NCI-H1105 treated with DMSO at 0.1 percent for 48 hours (cell line): ENCODE data around the gene PPP1CA.
A peak's percentile ranks its signal among the peaks of the same experiment; 100 is the strongest.
"Not testable (repeated sequence)": the region's sequence is repeated elsewhere in the genome, so short reads cannot be mapped to it uniquely, and the experiment has no call there.

Experiments used
- DNase-seq: peaks from one replicate; lab custom pipeline; 2025; lab: John Stamatoyannopoulos, UW

Gene PPP1CA

DNA sequence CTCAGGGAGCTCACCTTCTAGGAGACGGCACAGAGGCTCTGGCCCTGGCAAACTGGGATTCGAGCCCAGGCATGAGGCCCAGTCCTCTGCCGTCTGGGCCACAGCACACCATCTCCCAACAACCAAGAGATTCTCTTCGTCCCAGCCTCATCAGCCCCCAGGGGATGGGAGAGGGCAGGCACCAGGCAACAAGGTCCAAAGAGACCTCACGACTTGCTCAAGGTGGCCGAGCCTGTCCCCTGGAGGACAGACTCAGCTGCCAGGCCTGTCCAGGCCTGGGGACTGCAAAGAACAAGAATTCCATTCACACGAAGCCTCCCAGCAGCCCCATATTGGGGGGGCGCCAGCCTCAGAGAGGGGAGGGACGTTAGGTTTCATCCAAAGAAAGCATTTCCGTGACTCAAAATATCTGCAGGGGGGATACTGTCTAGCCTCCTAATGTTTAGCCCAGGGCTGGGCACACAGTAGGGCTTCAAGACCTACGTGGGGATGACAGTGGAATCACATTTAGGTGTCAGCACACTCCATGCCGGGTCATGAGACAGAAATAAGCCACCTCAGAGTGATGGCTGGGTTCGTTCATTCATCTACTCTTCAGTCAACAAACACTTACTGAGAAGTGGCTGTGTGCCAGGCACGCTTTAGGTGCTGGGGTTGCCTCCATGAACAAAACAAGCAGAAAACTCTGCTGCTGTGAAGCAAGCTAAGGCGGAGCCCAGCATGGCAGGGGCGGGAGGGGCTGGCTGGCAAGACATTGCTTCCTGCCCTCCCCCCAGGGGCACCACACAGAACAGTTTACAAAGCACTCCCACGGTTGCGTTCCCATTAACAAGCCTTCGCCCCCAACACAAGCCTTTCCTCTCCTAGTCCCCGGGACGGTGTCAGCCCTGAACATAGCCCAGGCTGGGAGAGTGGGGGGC is 15.0 kb upstream of the PPP1CA start:
- peak; percentile 45 for DNase-seq

DNA sequence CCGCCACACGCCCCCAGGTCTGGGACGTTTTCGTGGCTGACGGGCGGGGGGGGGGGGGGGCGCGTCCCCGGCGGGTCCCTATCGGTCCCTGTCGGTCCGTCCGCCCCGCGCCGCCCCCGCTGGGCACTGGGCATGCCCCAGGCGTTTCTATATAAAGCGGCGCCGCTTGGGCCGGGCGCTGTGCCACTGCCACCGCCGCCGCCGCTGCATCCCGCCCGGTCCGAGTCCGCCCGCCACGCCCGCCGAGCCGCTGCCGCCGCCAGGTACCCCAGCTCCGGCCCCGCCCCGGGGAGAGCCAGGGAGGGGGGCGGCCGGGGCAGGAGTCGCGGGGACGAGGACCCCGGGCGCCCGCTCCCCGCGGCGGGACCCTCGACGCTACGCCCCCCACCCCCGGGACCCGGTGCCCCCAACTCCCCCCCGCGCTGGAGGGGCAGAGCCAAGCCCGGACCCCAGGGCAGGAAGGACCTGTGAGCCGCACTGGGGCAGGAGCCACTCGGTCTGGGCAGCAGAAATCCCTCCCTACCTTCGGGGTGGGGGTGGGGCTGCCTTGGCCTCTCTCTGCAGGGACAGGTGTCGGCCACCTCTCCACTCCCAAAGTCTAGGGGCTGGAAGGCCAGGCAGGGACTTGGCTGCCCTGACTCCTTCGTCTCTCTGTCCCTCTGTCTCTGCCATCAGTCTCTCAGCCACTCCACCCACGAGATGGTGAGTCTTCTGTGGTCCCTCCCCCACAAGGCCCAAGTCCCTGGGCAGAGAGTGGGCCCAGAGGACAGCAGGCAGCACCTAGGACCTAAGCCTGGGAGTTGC is 14.0 kb upstream of the PPP1CA start, which contains the start of gene CARNS1:
Gene CARNS1 (plus strand): TSS at position 178 of the 804 bp plus-strand sequence. CDS start 522 bp downstream, at position 700.
- DNase-seq: peak; percentile 17

DNA sequence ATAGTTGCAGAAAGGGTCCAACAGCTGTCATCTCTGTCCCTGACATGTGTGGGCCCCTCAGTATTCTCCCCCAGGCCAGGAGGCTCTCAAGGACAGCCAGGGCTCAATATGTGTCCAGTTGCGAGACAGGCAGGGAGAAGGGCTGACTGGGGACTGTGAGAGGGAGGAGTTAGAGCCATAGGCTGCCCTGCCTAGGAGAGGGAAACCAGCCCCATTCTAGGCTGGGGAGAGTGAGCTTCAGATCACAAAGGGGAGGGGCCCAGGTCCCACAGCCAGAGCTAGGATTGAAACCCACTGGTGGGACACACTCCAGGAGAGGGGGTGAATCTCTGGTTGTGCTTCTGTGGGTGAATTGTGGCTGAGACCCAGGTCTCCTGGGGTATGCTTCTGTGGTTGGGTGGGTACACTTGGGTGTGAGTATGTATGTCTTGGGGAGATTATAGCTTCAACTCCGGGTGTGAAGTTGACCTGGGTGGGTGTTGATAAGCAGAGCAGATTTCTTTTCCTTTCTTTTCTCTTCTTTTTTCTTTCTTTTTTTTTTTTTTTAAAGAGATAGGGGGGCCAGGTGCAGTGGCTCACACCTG is 11.7 kb upstream of the PPP1CA start:
- DNase-seq: no peak

DNA sequence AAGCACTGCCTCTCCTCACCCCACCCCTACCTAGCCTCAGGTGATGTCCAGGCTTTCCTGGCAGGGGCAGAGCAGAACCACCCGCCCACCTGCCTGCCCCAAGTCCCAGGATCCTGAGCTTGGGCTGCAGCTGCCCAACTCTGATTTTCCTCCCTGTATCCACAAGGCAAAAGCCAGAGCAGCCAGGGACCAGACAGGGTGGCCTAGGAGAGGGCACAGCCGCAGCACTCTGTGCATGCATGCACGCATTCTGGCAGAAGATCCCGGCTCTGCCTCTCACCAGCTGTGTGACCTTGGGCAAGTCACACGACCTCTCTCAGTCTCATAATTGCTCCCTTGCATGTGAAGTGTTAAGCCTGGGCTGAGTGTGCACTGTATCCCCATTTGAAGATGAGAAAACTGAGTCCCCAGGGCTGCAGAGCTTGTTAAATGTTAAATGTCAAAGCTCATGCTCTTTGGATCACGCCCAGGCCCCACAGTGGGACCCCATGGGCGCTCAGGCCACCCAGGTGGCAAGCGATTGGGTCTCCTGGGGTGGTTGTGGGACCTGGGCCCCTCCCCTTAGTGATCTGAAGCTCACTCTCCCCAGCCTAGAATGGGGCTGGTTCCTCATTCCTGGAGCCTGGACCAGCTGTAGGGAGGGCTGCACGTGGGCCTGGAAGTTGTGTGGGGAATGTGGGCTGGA is 11.0 kb upstream of the PPP1CA start:
- no peak for DNase-seq

DNA sequence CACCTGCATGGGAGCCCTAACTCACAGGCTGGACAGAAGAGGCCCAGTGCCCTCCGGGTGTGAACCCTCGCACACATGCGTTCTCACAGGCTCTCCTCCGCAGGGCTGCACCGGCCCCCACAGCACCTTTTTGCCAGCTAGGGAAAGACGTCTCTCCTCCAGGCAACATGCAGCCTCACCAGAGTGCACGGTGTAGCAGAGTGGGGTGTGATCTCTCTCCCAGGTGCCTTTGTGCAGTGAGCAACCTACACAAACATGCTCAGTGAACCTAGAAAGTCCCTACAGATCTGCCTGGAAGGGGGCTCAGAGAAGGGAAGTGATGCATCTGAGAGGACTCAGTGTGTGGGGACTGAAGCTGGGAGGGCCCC is 10.1 kb upstream of the PPP1CA start:
- DNase-seq: no peak

DNA sequence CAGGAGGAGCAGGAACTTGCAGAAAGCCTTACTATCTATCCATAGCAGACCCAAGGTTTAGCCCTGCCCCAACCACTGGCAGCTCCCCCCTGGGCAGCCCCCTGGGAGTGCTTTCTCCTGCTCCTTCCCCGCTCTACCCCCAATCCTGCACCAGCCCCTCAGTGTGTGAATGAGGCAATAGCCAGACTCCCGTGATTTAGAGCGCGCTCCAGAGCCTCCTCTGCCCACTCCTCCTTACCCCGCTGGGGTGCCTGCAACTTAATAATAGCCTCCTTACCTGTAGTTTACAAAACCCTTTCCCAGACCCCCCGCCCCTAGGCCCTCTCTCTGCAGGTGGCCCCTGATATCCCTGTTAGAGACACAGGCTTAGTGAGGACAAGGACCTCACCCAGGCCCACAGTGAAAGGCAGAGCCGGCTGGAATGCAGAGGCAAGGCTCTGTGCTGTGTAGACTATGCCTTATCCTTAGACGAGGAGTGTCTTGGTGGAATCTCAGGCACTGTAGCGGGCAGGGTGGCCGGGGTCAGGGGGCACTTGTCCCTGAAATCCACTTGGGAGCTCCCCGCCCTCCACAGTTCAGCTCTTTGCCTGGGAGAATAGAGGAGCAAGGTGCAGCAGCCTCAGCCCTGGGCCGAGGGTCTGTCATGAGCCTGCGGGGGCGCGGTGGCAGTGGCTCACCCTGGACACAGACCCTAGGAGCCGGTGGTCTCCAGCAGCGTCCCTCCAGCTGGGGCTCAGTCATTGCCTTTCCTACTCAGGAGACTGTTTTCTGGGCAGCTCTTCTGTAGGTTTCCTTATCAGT is 9.5 kb upstream of the PPP1CA start:
- DNase-seq: no peak

DNA sequence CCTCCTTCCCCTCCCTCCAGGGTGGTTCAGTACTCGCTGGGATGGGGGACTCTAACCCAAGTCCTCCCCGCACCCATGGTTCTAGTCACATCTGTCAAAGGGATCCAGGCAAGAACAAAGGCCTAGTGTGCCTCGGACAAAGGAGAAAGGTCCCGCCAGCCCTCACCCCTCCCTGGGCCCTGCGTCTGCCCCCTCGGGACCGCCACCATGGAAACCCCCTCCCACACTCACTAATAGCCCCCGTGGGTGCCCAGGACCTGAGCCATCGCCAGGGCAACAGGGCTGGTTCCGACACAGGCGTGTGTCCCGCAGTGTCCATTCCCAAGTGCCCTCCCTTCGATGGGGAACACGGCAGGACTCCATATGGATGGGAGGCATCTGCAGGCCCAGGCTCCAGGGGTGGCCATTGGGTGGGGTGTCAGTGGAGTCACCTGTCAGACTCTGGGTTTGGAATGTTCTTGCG is 8.7 kb upstream of the PPP1CA start:
- DNase-seq: no peak

DNA sequence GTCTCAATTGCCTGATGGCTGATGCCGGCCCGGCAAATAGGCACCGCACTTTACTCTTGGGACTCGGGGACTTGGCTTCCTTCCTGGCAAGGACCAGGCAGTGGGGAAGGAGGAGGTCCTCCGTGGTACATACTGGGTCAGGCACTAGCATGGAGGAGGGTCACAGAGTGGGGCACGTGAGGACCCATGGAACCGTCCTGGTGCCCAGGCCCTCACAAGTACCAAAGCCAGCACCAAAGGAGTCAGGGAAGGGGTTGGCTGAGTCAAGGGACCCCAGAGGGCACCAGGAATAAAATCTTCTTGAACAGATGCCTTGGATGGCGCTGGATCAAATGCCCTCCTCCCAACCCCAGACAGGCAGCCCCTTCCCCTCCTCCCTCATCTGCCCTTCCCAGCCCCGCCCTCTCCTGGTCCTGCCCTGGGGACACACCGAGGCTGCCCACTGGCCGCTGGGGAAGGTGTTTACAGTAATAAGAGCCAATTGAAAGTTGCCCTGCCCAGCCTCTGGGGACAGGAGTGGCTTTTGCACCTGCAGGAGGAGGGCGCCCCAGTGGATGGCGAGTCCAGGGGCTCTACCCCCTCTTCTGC is 8.2 kb upstream of the PPP1CA start:
- DNase-seq: peak; percentile 15

DNA sequence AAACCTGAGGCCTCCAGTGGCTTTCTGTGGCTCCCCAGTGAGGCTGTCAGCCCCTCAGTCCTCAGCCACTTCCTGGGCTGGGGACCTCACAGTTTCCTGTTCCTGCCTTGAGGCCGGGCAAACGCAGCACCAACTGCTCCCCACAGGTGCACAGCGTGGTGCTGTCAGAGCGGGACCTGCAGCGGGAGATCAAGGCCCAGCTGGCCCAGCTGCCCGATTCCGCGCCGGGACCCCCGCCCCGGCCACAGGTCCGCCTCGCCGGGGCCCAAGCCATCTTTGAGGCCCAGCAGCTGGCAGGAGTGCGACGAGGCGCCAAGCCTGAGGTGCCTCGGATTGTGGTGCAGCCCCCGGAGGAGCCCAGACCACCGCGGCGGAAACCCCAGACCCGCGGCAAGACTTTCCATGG is 7.6 kb upstream of the PPP1CA start:
- DNase-seq: no peak

DNA sequence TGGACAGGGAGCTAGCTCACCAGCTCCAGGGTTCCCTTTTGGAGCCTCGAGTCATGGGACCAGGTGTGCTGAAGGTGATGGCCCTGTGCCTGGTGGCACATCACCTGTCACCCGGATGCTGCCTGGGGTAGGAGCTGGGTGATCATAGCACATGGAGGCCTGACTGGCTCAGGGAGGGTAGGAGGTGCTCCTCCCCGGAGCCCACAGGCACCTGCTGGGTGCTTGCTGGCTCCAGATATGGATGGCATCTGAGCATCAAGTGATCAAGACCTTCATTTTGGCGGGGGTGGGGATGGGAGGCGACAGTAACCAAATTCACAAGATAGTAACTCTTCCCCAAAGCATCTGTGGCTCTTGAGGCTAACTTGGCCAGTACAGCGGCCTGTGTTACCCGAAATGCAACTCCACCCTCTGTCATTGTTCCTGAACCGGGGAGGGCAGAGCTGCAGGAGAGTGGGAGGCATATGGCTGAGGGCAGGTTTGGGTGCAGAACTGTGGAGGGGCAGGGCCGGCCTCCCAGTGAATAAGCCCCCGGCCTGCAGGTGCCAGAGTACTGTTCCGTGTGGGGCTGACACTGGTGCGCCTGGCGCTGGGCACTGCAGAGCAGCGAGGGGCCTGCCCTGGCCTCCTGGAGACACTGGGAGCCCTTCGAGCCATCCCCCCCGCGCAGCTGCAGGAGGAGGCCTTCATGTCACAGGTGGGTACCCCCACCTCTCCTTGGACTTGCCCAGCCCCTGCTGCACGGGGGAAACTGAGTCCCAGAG is 7.0 kb upstream of the PPP1CA start:
- no peak for DNase-seq

DNA sequence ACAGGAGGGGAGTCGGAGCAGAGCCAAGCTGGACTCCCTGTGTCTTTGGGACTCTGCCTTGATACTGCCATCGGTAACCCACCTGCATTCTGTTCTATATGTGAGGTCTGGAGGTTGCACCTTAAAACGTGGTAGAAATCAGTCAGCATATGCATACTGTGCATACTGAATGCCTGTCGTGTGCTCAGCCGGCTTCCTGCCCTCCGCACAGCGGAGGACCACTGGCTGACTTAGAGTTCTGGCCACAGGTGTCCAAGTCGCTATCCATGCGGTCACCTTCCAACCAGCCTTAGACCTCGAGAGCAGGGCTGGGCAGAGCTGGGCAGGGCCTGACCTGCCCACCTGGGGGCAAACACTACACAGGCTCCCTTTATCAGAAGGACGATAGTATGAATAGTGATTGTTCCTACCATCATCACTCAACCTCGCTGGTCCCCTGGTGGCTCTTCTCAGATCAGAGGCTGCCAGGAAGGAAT is 6.1 kb upstream of the PPP1CA start:
- no peak for DNase-seq

DNA sequence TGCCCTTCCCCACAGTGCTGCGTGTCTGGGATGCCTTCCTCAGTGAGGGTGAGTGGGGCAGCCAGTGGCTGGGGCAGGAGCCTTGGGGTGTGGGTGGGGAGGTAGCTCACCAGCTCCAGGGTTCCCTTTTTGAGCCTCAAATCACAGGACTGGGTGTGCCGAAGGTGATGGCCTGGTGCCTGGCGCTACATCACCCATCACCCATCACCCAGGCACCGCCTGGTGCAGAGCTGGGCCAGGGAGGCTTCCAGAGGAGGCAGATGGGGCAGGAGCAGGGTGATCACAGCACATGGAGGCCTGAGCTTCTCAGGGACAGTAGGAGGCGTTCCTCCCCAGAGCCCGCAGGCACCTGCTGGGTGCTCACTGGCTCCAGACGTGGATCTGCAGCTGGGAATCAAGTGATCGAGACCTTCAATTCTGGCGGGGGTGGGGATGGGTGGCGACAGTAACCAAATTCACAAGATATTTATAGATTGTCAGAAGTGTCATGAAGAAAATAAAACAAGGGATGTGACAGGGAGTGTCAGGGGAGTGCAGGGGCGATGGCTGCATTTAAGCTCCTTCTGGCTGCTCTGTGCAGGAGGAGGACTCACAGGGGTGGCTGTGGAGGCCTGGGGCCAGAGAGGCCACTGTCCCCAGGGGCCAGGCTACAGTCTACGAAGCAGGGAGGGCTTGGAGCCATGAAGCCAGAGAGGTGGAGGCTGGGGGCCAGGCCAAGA is 5.5 kb upstream of the PPP1CA start:
- DNase-seq: no peak

DNA sequence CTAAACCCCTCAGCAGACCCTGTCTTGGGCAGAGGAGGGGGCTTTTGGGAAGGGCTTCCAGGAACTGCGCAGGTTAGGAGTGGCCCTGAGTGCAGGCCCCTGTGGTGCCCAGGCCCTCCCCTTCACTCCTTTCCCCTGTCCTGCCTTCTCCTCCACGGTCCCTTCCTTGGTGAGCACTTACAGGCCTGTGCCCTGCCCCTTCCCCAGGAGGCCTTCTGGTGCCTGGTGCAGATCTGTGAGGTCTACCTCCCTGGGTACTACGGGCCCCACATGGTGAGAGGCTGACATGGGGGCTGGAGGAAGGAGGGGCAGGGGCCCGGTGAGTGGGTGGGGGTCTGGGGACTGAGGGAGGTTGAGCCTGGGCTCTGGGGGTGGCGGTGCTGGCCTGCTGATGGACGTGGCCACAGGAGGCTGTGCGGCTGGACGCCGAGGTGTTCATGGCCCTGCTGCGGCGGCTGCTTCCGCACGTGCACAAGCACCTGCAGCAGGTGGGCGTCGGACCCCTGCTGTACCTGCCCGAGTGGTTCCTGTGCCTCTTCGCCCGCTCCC is 4.8 kb upstream of the PPP1CA start:
- no peak for DNase-seq

DNA sequence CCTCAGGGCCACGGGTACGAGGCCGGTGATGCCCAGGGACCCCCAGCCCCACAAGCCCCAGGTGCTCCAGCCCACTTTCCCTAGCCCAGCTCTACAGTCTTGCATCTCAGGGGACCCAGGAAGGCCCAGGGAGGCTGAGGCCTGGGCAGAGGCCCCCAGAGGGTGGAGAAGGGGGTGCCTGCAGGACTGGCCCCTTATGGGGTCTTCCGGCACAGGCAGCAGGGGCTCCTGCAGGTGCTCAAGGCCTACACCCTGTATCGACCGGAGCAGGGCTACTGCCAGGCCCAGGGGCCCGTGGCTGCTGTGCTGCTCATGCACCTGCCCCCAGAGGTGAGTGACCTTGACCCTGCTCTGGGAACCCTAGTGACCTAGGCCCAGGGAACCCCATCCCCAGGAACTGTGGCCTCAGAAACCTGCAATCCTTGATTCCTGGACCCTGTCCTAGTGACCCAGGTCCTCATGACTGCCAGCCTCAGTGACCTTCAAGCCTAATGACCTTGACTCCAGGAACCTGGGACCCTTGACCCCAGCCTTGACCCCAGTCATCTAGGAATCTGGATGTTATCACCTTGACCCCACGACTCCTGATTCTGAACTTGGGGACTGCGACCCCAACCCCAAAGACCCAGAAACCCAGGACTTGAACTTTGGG is 4.2 kb upstream of the PPP1CA start:
- no peak for DNase-seq

DNA sequence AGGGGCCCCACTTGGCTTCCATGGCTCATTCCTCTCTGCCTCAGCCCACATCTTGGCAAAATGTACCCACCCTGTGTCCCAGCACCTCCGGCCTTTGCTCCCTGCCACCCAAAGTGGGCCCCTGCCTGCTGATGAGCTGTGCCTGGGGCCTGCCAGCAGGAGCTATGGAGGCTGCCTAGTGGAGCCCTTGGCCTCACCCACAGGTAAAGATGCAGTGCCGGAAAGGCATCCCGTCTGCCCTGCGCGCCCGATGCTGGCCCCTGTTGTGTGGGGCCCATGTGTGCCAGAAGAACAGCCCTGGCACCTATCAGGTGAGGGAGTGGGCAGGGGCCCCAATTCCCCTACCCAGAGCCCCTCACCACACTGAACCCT is 3.5 kb upstream of the PPP1CA start:
- no peak for DNase-seq

DNA sequence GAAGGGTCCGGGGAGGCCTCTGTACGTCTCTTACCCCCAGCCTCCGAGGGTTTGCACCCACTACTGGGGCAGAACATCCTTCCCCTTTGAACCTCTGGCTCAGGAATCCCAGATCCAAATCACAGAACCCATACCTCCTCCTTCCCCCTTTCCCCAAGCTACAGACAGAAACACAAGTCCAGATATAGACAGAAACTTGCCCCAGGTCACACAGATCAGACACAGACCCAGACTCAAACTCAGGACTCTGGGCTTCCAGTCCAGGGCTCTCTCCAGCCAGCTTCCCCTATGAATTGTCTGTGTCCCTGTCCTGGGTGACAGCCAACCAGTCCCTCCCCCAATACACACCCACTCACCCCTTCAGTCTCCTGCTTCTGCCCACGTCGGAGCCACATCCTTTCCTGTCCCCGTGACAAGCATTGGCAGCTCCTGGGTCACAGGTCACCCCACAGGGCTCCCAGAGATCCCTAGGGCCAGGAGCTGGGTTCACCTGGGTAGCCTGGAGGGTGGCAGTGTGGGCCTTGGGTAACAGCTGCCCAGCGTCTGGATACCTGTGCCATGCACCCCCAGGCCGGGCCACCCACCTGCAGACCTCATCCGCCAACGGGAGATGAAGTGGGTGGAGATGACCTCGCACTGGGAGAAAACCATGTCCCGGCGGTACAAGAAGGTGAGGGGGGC is 3.0 kb upstream of the PPP1CA start:
- no peak for DNase-seq

DNA sequence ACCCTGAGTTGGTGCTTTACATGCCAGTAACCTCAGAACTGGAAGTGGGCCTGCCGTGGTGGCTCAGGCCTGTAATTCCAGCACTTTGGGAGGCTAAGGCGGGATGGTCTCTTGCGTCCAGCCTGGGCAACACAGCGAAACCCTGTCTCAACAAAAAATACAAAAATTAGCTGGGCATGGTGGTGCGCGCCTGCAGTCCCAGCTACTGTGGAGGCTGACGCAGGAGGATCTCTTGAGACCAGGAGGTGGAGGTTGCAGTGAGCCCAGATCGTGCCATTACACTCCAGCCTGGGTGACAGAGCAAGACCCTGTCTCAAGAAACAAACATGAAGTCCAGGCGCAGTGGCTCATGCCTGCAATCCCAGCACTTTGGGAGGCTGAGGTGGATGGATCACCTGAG is 1.4 kb upstream of the PPP1CA start:
- DNase-seq: not testable (repeated sequence)
